IPS DF 4.7 (cell line): ENCODE data around the gene GHR.
"Not testable (repeated sequence)": the region's sequence is repeated elsewhere in the genome, so short reads cannot be mapped to it uniquely, and the experiment has no call there.

Source experiments
- DNase-seq: peaks from one replicate; pipeline ENCODE4 v3.0.0-alpha.2; 2013; ENCODE audit warnings: low spot score; ENCODE audit errors: extremely low read depth

GHR gene

GRCh38 chr5:42566652-42567295 lies 143.5 kb downstream of the GHR start:
- DNase-seq, result no peak

- no peak for DNase-seq
Observed at GRCh38 chr5:42569325-42569724, 146.1 kb downstream of the GHR start.

- no peak for DNase-seq
Observed at GRCh38 chr5:42569953-42570548, 146.8 kb downstream of the GHR start.

DNA sequence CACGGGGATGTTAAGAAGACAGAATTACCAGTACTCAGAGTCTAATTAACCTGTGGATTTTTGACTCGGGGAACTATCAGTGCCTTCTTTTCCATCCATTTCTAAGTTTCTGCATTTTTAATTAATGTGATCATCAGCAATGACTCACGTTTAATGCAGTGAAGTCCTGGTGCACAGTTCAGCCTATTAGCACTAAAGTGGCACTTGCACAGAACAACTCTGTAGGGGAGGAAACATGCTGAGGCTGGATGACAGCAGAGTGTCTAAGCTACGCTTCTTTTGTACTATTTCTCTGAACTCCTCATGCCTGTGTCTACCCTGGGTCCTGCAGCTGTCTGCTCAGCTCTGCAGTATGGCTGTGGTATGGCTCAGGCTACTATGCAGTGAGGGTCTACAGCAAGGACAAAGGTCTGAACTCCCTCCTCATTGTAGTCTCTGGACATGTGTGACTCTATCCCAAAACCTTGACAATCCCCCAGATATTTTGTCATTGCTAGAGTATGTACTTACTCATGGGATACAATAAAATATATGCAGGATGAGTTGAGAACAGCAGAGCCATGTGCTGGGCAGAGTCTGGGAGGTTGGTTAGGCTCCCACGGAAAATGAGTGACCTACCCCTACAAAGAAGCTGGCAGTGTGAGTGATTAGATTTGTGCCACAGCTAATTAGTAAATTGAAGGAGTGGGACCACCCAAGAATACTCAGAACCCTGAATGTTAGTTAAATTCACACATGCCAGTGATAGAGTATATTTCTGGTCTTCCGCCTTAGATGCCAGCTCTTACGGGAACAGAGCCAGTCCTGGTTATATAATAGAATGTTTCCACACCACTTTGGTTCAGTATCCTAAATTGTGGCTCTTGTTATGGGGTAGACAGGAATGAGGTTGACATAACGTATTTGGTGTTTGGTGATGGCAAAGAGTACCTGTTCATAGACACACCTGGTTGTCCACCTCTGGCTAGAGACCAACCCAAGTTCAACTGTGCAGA lies 148.0 kb downstream of the GHR start:
- no peak for DNase-seq

DNA sequence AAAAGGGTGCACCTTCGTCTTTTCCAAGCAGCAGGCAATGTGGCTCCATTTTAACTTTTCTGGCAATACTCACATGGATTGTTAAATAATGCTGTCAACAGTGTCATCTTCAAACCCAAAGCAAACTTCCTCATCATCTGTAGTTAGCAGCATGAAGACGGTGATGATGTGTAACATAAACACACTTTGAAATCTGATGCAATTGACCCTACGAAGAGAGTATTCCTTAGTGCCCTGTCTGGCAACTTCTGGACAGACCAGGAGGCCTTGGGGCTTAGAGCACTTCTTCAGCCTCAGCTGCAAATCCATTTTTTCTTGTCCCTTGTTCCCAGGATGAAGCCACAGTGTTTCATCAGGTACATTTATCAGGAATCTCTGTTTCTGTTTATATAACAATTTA lies 149.1 kb downstream of the GHR start:
- DNase-seq, result no peak

DNA sequence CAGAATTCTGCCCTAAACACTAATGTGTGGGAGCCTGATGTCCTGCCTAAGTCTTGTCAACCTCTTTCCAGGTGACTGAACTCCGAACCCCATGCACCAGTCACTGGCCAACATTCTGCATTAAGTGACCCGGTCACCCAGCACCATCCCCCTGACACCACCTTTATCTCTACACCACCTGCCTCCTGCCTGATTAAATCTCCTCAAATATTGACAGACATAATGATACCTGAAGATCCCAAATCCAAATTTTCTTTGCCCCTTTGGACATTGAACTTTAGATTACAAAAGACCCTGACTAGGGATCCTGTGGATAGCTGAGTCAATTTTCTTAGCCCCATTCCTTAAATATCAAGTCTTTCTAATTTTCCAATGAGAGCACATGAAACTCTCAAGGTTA lies 150.1 kb downstream of the GHR start:
- DNase-seq, result no peak

GRCh38 chr5:42575914-42576313 lies 152.7 kb downstream of the GHR start:
- not testable (repeated sequence) for DNase-seq

DNA sequence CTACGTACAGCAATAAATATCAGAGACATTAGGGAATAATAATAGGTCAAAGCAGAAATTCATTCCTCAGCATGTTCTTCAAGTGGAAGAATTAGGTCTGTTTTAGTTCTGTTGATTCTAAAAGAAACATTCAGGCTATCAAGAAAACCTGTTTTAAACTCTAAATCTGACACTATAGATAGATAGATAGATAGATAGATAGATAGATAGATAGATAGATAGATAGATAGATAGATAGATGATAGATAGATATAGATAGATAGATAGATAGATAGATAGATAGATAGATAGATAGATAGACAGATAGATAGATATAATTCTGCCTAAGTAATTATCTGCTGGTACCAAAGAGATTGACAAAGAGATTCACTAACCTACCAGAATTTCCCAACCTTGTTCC lies 155.7 kb downstream of the GHR start:
- DNase-seq, result not testable (repeated sequence)

GRCh38 chr5:42579320-42579719 lies 156.1 kb downstream of the GHR start:
- DNase-seq, result no peak

- DNase-seq, result no peak
Observed at GRCh38 chr5:42581845-42582244, 158.6 kb downstream of the GHR start.

DNA sequence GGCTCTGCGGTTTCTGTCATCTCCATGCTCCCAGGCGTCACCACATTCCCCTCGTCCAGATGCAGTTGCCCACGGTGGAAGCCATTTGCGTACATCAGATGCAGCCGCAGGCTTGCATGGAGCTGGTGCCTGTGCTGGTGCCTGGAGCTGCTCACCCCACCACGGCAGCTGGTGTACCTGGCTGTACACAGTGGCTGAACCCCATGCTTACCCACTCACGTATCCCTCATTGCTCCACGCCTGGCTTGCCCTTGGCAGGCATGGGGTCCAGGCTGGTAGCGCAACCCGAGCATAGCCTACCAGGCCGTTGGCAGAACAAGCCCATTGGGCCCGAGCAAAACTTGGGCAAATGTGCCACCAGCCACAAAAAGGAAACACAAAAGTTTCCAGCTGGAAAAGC lies 159.5 kb downstream of the GHR start:
- DNase-seq, result no peak

- peak; percentile 60 for DNase-seq
Observed at GRCh38 chr5:42583322-42583721, 160.1 kb downstream of the GHR start.

GRCh38 chr5:42586625-42587024 lies 163.4 kb downstream of the GHR start:
- DNase-seq, result no peak

DNA sequence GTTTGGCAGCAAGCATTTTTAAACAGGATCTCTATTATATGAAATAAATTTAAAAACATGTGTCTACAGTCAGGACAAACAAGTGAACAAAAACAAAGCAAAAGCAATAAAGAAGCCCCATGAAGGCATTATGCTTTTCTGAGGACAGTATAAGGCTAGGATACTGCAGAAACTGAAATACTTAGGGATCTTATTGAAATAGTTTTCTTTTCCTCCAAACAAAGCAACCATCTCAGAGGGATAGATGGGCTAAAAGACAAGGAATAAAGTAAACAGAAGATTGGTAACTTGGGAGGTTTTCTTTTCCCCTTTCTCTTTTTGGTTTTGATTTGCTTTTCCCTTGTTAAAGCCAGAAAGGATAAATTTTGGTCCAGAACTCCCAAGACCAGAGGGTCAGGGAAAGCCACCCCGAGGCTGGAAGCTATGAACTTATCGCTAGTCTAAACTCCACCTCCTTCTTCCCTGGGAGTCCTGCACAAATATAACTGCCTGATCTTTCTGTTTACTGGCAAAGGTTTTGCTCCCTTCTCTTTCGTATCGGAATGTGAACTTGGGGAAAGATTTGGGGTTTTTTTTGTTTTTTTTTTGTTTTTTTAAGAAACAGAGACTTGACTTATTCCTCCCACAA lies 164.0 kb downstream of the GHR start:
- DNase-seq, result no peak

DNA sequence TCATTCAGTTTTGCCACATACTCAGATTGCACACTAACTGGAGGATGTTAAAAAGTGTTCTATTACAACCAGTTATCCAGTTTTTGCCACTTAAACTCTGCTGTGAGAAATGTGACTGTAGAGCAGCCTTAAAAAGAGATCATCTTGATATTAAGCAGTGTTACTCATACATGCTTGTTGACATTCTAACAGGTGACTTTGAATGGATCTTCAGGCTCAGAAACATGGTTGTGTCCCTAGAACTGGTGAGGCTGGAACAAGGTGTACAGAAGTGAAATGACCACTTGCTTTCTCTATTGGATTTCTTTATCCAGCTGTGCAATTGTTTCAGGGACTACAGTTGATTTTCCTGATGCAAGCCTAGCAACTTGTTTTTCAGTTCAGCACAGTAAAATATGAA lies 167.3 kb downstream of the GHR start:
- DNase-seq, result no peak

DNA sequence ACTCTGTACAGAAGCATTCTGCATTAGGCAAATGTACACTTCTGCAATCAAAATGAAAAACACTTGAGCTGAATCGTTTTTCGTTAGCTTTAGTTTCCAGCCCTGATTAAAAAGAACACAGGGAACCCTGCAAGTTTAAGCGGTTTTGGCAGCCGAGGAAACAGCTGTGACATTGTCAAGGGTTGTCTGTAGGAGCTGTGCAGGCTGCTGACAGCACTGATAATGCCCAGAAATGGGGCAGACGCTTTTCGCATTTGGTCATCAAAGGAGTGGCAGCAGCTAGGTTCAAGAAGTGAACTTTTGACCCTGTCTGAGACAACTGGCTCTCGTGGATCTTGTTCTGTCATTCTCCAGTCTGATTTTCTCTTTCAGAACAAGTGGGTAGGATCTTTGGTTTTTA lies 167.8 kb downstream of the GHR start:
- DNase-seq, result no peak

- DNase-seq, result no peak
Observed at GRCh38 chr5:42592401-42593140, 169.3 kb downstream of the GHR start.

DNA sequence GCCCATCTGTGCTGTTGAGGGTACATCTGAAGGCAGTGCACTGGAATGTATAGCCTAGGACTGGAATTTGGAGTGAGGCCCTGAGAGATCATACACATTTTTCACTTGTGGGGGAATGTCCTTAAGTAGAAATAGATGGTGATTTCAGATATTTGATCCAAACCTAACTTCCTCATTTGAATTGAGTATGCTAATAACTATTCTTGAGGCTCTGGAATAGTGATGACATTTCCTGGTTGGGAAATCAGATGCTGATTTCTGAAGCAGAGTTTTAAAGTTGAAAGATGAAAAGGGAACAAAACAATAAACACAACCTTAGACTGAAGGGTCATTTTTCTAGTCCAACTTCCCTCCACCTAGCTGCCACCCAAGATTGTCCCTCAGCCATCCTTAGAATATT lies 170.4 kb downstream of the GHR start:
- DNase-seq, result no peak

GRCh38 chr5:42595597-42595996 lies 172.4 kb downstream of the GHR start:
- DNase-seq, result no peak

DNA sequence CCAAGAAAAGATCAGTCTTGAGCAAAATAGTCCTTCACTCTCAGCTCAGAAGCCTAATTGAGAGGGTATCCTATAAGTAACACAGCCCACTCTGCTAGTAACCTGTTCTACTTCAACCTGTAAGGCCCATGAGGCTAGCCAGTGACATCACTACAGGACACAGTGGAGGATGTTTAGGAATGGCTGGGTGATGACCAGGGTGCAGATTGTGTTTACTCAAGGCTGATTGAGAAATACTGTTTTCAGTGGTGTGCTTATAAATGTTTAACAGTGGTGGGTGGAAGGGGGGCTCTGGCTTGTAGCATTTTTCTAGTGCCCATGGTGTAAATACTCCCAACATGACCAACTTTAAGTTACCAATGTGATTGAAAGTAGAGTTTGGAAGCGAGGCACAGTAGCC lies 173.6 kb downstream of the GHR start:
- DNase-seq, result no peak

DNA sequence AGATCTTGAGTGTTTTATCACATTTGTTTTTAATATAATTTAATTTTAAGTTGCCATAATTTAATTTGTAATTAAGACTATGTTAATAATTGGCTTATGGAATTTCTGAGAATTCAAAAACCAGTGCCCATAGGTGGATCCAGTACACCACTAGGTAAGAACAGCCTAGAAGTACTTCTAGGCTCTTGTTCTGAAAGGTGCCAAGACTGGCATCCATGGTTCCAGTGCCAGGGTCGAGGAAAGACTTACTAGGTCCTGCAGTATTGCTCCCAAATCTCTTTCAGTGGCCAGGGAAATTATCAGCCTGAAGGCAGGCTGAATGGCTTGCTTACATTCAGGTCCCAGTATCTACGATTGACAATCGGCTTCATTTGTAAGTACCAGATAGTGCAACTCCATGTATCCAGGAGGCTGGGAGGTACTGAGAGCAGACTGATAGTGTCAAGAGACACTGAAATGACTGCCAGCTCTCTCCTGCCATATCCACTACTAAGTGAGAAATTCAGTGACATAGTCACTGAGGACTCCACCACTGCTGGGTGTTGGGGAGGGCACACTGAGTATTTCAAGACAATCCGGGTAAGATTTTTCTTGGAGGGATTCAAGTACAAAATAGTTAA lies 174.2 kb downstream of the GHR start:
- no peak for DNase-seq
